WERI-Rb-1 (cell line): ENCODE measurements around the gene CEP85L.

ENCODE experiments used
- DNase-seq: peaks from one replicate; pipeline ENCODE4 v3.0.0-alpha.2; 2020
- H3K27ac ChIP-seq: fragments of 250-450 bp; sonication (Bioruptor Pico); 2 replicates; pipeline ENCODE4 v1.5.1; 2020; ENCODE audit warnings: mild to moderate bottlenecking, moderate library complexity
- H3K27me3 ChIP-seq: fragments of 250-450 bp; sonication (Bioruptor Pico); 2 replicates; pipeline ENCODE4 v1.5.1; 2021; ENCODE audit warnings: mild to moderate bottlenecking, low read depth, moderate library complexity; ENCODE audit not compliant: insufficient read depth, severe bottlenecking
- H3K36me3 ChIP-seq: fragments of 250-450 bp; sonication (Bioruptor Pico); 2 replicates; pipeline ENCODE4 v1.5.1; 2020; ENCODE audit warnings: mild to moderate bottlenecking, moderate library complexity
- H3K4me3 ChIP-seq: 2 replicates; pipeline ENCODE4 v1.5.1; 2011; ENCODE audit warnings: low read depth, mild to moderate bottlenecking, control low read depth, low read length
- H3K9me3 ChIP-seq: fragments of 250-450 bp; sonication (Bioruptor Pico); 2 replicates; pipeline ENCODE4 v1.5.1; 2021; ENCODE audit warnings: mild to moderate bottlenecking, moderate library complexity; ENCODE audit not compliant: severe bottlenecking
- CTCF ChIP-seq: IDR thresholded peaks from 2 replicates; pipeline ENCODE4 v1.5.1; 2011; ENCODE audit warnings: low read depth, mild to moderate bottlenecking, control low read depth, inconsistent platforms, low read length

The CEP85L gene

GRCh38 chr6:118648866-118649554, 2.4 kb downstream of the CEP85L start:
- peak overlapping the region; percentile 81 for H3K4me3 ChIP-seq
- TF ChIP-seq CTCF = no peak

DNA sequence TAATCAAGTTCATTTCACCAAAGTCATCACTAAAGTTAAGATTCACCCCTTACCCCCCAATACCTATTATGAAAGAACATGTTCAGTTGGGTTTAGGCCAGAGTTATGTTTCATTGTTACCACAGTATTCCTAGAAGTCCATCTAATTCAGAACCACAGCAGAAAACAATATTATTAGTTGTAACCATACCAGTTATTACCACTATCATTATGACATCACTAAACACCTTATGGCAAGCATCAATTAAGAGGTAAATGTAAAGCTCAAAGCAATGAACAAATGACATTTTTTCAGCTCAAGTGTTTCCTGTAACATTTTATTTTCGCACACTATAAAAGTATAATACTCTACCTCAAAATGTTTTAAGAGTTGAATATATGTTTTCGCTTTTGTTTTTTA, 4.4 kb downstream of the CEP85L start:
- DNase-seq = no peak
- no peak overlapping the region for H3K27ac ChIP-seq
- TF ChIP-seq CTCF = no peak
- H3K27me3 ChIP-seq = no peaks in the 10 kb centered on the region
- H3K36me3 ChIP-seq = peaks cover 6% of the 10 kb centered on the region
- H3K4me3 ChIP-seq = no peak overlapping the region
- H3K9me3 ChIP-seq = no peaks in the 10 kb centered on the region

More at GRCh38 chr6:118648866-118649554, 2.4 kb downstream of the CEP85L start:
- no peaks in the 10 kb centered on the region for H3K27me3 ChIP-seq
- H3K9me3 ChIP-seq = no peaks in the 10 kb centered on the region
- peaks cover 6% of the 10 kb centered on the region for H3K36me3 ChIP-seq
- H3K27ac ChIP-seq = peak overlapping the region; percentile 94
- no peak for DNase-seq

- Histone ChIP-seq H3K27ac (no peak overlapping the region), H3K4me3 (no peak overlapping the region), H3K27me3 (no peaks in the 10 kb centered on the region), H3K36me3 (no peaks in the 10 kb centered on the region; the same call in 1 of the 2 replicates), H3K9me3 (no peaks in the 10 kb centered on the region)
- no peak for TF ChIP-seq CTCF
- no peak for DNase-seq
These were observed 6.0 kb downstream of the CEP85L start for GRCh38 chr6:118645395-118645794.

DNA sequence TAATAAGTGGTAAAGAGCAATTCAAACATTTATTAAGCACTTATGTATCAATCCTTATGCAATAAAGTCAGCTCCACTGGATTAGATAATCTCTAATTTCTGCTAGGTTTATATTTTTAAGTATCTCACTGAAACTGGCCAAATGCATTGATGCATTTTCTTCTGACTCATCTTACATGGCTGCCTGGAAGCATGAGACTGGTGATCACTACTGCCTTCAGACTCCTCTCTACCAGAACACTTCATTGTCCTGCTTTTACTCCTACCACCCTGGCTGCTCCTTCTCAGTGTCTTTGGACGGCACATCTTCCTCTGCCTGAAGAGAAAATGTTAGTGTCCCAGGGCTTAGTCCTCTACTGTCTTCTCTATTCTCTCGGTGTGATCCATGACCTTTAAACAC, 7.4 kb downstream of the CEP85L start:
- no peaks in the 10 kb centered on the region for H3K9me3 ChIP-seq
- DNase-seq = no peak
- no peak overlapping the region for H3K4me3 ChIP-seq
- H3K27me3 ChIP-seq = no peaks in the 10 kb centered on the region
- no peaks in the 10 kb centered on the region; the same call in 1 of the 2 replicates for H3K36me3 ChIP-seq
- no peak for TF ChIP-seq CTCF
- H3K27ac ChIP-seq = no peak overlapping the region

DNA sequence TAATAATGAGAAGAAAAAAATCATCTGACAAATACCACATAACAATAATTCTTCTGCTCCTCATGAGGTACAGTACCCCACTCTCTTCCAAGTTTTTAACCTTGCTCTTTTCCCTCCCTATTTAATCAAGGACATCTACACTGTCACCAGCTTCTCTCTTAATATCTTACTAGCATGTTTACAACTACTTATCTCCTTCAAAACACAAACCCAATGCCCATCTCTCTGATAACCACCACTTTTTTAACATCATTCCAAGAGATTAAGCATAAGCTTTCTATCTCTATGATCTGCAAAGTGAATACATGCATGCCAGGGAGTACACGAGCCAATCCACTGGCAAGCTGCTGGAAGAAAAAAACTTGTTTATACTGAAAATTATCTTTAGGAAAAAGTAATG, 10.3 kb downstream of the CEP85L start:
- H3K4me3 ChIP-seq = no peak overlapping the region
- no peaks in the 10 kb centered on the region for H3K9me3 ChIP-seq
- TF ChIP-seq CTCF = no peak
- H3K27ac ChIP-seq = no peak overlapping the region
- DNase-seq = no peak
- H3K27me3 ChIP-seq = no peaks in the 10 kb centered on the region
- no peaks in the 10 kb centered on the region for H3K36me3 ChIP-seq
